Measurements from ENCODE around the gene DYTN.

GRCh38 chr2:206766057-206766930 is 48.1 kb upstream of the DYTN start:
- TF ChIP-seq CTCF (IDR thresholded peaks at IDR 0.05) = no peak
- TF ChIP-seq EP300 (IDR thresholded peaks at IDR 0.05) = no peak
- no peak for TF ChIP-seq POLR2A (IDR thresholded peaks at IDR 0.05)

Data from tibial nerve (tissue), 4 donors.